Lung (tissue), 12 donors: ENCODE results near the gene OPRL1. TPM values are rescaled to one million over a fixed set of nuclear protein-coding genes. Genes with fewer than 3 reads are reported as not detected.

Experiments used
- ATAC-seq: fragments of 200-7000 bp; cut with Tn5 transposase; one replicate; pipeline ENCODE4 v1.9.1; 2020; ENCODE audit warnings: moderate number of reproducible peaks; ENCODE audit not compliant: insufficient read depth, low FRiP score
- DNase-seq, 3 donors: peaks; one replicate each; pipeline ENCODE4 v3.0.0-alpha.2; 2013 to 2017
- H3K27ac ChIP-seq, 2 donors: one replicate each; pipeline ENCODE4 v1.5.1; 2013; ENCODE audit warnings: mild to moderate bottlenecking in 2 of 2, moderate library complexity in 2 of 2, control low read depth in 1 of 2, inconsistent platforms in 1 of 2, low read depth in 1 of 2, low read length in 1 of 2
- H3K27me3 ChIP-seq, 3 donors: one replicate each; pipeline ENCODE4 v1.5.1; 2013; ENCODE audit warnings: low read length in 2 of 3; ENCODE audit not compliant: control insufficient read depth in 3 of 3, insufficient read depth in 3 of 3
- H3K36me3 ChIP-seq, 4 donors: one replicate each; pipeline ENCODE4 v1.5.1; 2013; ENCODE audit warnings: low read length in 4 of 4, mild to moderate bottlenecking in 1 of 4, moderate library complexity in 1 of 4; ENCODE audit not compliant: control insufficient read depth in 4 of 4, insufficient read depth in 4 of 4
- H3K4me1 ChIP-seq, 5 donors: one replicate each; pipeline ENCODE4 v1.5.1; 2013; ENCODE audit warnings: low read length in 5 of 5, mild to moderate bottlenecking in 2 of 5, moderate library complexity in 1 of 5; ENCODE audit not compliant: control insufficient read depth in 5 of 5, insufficient read depth in 5 of 5
- H3K4me3 ChIP-seq: one replicate; pipeline ENCODE4 v1.5.1; 2013; ENCODE audit warnings: mild to moderate bottlenecking, control low read depth, moderate library complexity
- H3K9ac ChIP-seq, 2 donors: one replicate each; pipeline ENCODE4 v1.5.1; 2013; ENCODE audit warnings: low read length in 2 of 2, control low read depth in 1 of 2; ENCODE audit not compliant: insufficient read depth in 1 of 2
- H3K9me3 ChIP-seq, 4 donors: one replicate each; pipeline ENCODE4 v1.5.1; 2013; ENCODE audit warnings: low read length in 3 of 4, mild to moderate bottlenecking in 1 of 4, moderate library complexity in 1 of 4; ENCODE audit not compliant: control insufficient read depth in 4 of 4, insufficient read depth in 3 of 4
- WGBS, 2 donors: extraction: QIAGEN DNeasy Blood & Tissue Kit; methylation state at CpG; one replicate each; pipeline ENCODE4 v1.1.7; 2013; 5-methylcytosine and 5-hydroxymethylcytosine counted together
- polyA plus RNA-seq, 2 donors: library from polyadenylated mRNA; stranded (reverse); fragments of 200-250 nt; gene quantifications; one replicate each; pipeline ENCODE4 v1.2.1, GENCODE V29; 2013
- total RNA-seq, 2 donors: library from RNA; depleted of rRNA in 1 of 2; stranded (reverse); fragments of >200 nt in 1 of 2; gene quantifications; one replicate each; pipeline ENCODE4 v1.2.1, GENCODE V29; 2014 to 2021
- TF ChIP-seq, protein P1 (sequence below): IDR thresholded peaks from 2 replicates; pipeline ENCODE4 v1.5.1; 2012; ENCODE audit warnings: mild to moderate bottlenecking; ENCODE audit errors: control extremely low read depth, extremely low read depth
- donor health status: control.
- donor health status: control.
- donor health status: Bipolar disorder and iron deficiency.
- donor health status: healthy.
- donor health status: DM: yes; HTN: yes; CAD: no.

Gene OPRL1
- total and polyA plus RNA-seq, 4 donors: 0.45 to 3.1 (median 2.1) TPM

DNA sequence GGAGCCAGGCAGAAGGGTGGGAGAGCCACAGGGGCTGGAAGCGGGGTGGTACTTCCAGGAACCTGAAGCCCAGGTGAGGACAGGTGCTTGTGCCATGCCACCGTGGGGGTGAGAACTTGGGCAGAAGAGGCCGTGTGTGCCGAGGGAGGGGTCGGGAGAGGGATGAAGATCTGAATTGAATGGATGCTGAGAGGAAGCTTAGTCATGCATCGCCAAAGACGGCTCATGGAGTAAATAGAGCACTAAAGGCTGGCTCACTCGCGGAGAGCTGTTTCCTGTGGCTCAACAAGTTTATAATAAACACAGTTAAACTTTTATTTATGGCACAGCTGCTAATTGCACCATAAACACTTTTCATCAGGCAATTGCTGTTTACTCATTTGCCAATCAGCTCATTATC, 62.7 kb downstream of the OPRL1 start:
- no peaks in the 10 kb centered on the region for H3K4me1 ChIP-seq
- no peak for DNase-seq
- no peak overlapping the region for H3K27ac ChIP-seq
- H3K9me3 ChIP-seq: peaks cover 0 to 15% (median 3%) of the 10 kb centered on the region in 4 donors
- no peak for ATAC-seq
- H3K4me3 ChIP-seq: no peak overlapping the region
- WGBS, 2 donors: 26 to 32% methylated on average over 9 of the region's 9 CpGs
- no peak overlapping the region for H3K9ac ChIP-seq
- peaks cover 0 to 3% (median 2%) of the 10 kb centered on the region in 3 donors for H3K27me3 ChIP-seq
- TF ChIP-seq, protein P1, sequence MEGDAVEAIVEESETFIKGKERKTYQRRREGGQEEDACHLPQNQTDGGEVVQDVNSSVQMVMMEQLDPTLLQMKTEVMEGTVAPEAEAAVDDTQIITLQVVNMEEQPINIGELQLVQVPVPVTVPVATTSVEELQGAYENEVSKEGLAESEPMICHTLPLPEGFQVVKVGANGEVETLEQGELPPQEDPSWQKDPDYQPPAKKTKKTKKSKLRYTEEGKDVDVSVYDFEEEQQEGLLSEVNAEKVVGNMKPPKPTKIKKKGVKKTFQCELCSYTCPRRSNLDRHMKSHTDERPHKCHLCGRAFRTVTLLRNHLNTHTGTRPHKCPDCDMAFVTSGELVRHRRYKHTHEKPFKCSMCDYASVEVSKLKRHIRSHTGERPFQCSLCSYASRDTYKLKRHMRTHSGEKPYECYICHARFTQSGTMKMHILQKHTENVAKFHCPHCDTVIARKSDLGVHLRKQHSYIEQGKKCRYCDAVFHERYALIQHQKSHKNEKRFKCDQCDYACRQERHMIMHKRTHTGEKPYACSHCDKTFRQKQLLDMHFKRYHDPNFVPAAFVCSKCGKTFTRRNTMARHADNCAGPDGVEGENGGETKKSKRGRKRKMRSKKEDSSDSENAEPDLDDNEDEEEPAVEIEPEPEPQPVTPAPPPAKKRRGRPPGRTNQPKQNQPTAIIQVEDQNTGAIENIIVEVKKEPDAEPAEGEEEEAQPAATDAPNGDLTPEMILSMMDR: no peak
- H3K36me3 ChIP-seq: no peaks in the 10 kb centered on the region

- H3K27ac ChIP-seq: no peak overlapping the region
- peaks cover 0 to 15% (median 3%) of the 10 kb centered on the region in 4 donors for H3K9me3 ChIP-seq
- no peak for DNase-seq
- H3K36me3 ChIP-seq: no peaks in the 10 kb centered on the region
- no peaks in the 10 kb centered on the region for H3K4me1 ChIP-seq
- ATAC-seq: no peak
- TF ChIP-seq, protein P1: no peak
- H3K27me3 ChIP-seq: peaks cover 0 to 3% (median 2%) of the 10 kb centered on the region in 3 donors
- no peak overlapping the region for H3K9ac ChIP-seq
- 76 to 80% methylated on average over 14 of the region's 14 CpGs for WGBS, 2 donors
- H3K4me3 ChIP-seq: no peak overlapping the region
Observed at GRCh38 chr20:64143018-64143801, 63.3 kb downstream of the OPRL1 start.

DNA sequence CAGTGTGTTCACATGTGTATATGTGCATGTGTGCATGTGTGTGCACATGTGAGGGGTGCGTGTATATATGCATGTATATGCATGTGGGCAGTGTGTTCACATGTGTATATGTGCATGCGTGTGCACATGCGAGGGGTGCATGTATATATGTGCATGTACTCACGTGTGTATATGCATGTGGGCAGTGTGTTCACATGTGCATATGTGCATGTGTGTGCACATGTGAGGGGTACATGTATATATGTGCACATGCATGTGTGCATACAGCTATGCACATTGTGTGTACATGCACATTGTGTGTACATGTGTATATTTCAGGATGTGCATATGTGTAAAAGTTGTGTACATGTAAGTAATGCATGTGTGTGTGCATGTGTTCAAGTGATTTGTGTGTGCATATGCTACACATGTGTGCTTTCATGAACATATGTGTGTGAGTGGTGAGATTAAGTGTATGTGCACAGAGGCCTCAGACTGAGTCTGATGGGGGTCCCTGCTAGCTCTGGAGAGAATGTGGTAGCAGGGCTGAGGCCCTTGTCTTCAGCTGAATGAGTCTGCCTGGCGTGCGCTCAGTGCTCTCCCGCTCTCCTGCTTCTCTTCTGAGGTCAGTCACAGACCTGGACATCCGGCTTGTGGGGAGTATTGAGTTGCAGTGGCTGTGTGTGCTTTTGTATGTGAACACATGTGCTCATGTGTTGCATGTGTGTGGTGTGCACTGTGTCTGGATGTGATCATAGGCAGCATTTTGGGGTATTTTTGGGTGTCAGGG, 64.4 kb downstream of the OPRL1 start:
- peaks cover 0 to 3% (median 2%) of the 10 kb centered on the region in 3 donors for H3K27me3 ChIP-seq
- peaks cover 0 to 15% (median 3%) of the 10 kb centered on the region in 4 donors for H3K9me3 ChIP-seq
- no peaks in the 10 kb centered on the region for H3K36me3 ChIP-seq
- H3K4me1 ChIP-seq: no peaks in the 10 kb centered on the region
- TF ChIP-seq, protein P1: no peak
- WGBS, 2 donors: 94 to 98% methylated on average over 8 of the region's 8 CpGs
- H3K27ac ChIP-seq: no peak overlapping the region
- no peak overlapping the region for H3K4me3 ChIP-seq
- H3K9ac ChIP-seq: no peak overlapping the region
- no peak for ATAC-seq
- DNase-seq: no peak
